Astrocyte of the cerebellum (primary cell): Measurements from ENCODE around the gene EHD1.

Experiments
- DNase-seq: peaks from one replicate; pipeline ENCODE4 v3.0.0-alpha.2; 2011; ENCODE audit warnings: low read depth
- H3K4me3 ChIP-seq: 2 replicates; pipeline ENCODE4 v1.5.1; 2011; ENCODE audit warnings: mild to moderate bottlenecking, low read depth, low read length, moderate library complexity
- in situ Hi-C: cut with HindIII; loops from 2 replicates; pipeline ENCODE4 v1.10.0; 2017; ENCODE audit warnings: low sequenced_read_pairs
- TF ChIP-seq, protein P1 (sequence below): IDR thresholded peaks from 2 replicates; pipeline ENCODE4 v1.5.1; 2012; ENCODE audit warnings: low read length, low read depth, moderate library complexity, mild to moderate bottlenecking; ENCODE audit errors: missing control alignments

Gene EHD1

GRCh38 chr11:64855596-64856304 is 22.7 kb downstream of the EHD1 start:
- H3K4me3 ChIP-seq: no peak overlapping the region
- TF ChIP-seq, protein P1, sequence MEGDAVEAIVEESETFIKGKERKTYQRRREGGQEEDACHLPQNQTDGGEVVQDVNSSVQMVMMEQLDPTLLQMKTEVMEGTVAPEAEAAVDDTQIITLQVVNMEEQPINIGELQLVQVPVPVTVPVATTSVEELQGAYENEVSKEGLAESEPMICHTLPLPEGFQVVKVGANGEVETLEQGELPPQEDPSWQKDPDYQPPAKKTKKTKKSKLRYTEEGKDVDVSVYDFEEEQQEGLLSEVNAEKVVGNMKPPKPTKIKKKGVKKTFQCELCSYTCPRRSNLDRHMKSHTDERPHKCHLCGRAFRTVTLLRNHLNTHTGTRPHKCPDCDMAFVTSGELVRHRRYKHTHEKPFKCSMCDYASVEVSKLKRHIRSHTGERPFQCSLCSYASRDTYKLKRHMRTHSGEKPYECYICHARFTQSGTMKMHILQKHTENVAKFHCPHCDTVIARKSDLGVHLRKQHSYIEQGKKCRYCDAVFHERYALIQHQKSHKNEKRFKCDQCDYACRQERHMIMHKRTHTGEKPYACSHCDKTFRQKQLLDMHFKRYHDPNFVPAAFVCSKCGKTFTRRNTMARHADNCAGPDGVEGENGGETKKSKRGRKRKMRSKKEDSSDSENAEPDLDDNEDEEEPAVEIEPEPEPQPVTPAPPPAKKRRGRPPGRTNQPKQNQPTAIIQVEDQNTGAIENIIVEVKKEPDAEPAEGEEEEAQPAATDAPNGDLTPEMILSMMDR: no peak
- in situ Hi-C loops: loop anchor here (25.0 kb wide), 1 partner anchor 93 kb away; the partner anchor contains the start of gene PYGM
- no peak for DNase-seq

- in situ Hi-C loops: loop anchor here (25.0 kb wide), 1 partner anchor 93 kb away; the partner anchor contains the start of gene PYGM
- DNase-seq: no peak
- H3K4me3 ChIP-seq: no peak overlapping the region
- TF ChIP-seq, protein P1: no peak
These were observed 23.6 kb downstream of the EHD1 start for GRCh38 chr11:64854534-64855502.

DNA sequence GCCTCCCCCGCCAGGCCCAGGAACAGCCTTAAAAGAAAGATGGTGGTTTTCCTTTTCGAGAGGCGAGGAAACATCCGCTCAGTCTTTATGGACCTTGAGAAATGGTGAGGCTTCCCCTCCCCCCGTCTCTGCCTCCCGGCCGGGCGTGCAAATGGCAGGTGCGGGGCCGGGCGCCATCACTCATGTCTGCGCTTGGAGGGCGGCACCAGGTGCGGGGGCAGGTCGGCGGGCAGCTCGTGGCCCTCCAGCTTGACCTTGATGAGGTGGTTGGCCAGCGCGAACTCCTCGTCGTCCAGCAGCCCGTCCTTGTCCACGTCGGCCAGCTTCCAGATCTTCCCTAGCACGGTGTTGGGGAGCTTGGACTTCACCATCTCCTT is 24.3 kb downstream of the EHD1 start:
- TF ChIP-seq, protein P1: no peak
- DNase-seq: no peak
- H3K4me3 ChIP-seq: no peak overlapping the region
- in situ Hi-C loops: loop anchor here (25.0 kb wide), 1 partner anchor 92 kb away; the partner anchor contains the start of gene PYGM

GRCh38 chr11:64853709-64854108 is 24.7 kb downstream of the EHD1 start:
- no peak for DNase-seq
- in situ Hi-C loops: loop anchor here (25.0 kb wide), 1 partner anchor 91 kb away; the partner anchor contains the start of gene PYGM
- TF ChIP-seq, protein P1: no peak
- no peak overlapping the region for H3K4me3 ChIP-seq

GRCh38 chr11:64852804-64853509 is 25.5 kb downstream of the EHD1 start:
- no peak overlapping the region for H3K4me3 ChIP-seq
- in situ Hi-C loops: loop anchor here (25.0 kb wide), 1 partner anchor 91 kb away; the partner anchor contains the start of gene PYGM
- TF ChIP-seq, protein P1: no peak
- no peak for DNase-seq
